ENCODE data around the gene XPR1.
A peak's percentile ranks its signal among the peaks of the same experiment; 100 is the strongest.
"Not testable (repeated sequence)": the region's sequence is repeated elsewhere in the genome, so short reads cannot be mapped to it uniquely, and the experiment has no call there.

The XPR1 gene

DNA sequence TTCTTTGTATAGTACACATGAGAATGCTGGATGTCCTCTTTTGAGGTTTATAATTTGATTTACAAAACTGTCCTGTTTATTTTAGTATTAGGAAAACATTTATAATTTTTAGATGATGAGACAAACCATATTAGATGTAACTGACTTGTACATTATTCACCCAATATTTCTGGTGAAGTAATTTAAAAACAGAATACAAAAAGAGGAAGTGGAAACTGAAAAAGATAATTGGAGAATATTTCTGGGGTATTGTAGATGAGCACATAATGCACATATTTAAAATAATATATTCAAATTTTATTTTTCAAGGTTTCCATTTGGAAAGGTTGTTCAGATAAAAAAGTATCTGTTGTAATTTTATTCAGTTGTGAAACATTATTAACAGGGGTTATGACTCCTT, 40.7 kb downstream of the XPR1 start:
- TF ChIP-seq, protein P1, sequence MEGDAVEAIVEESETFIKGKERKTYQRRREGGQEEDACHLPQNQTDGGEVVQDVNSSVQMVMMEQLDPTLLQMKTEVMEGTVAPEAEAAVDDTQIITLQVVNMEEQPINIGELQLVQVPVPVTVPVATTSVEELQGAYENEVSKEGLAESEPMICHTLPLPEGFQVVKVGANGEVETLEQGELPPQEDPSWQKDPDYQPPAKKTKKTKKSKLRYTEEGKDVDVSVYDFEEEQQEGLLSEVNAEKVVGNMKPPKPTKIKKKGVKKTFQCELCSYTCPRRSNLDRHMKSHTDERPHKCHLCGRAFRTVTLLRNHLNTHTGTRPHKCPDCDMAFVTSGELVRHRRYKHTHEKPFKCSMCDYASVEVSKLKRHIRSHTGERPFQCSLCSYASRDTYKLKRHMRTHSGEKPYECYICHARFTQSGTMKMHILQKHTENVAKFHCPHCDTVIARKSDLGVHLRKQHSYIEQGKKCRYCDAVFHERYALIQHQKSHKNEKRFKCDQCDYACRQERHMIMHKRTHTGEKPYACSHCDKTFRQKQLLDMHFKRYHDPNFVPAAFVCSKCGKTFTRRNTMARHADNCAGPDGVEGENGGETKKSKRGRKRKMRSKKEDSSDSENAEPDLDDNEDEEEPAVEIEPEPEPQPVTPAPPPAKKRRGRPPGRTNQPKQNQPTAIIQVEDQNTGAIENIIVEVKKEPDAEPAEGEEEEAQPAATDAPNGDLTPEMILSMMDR (IDR thresholded peaks at IDR 0.05), result no peak
- H3K27ac Mint-ChIP-seq, result no peak overlapping the region
- H3K36me3 Mint-ChIP-seq (ENCODE audit: low read depth), result peaks cover 49% of the 10 kb centered on the region
- no peaks in the 10 kb centered on the region for H3K27me3 Mint-ChIP-seq (ENCODE audit: low read depth, poor library complexity)
- peaks cover 43% of the 10 kb centered on the region for H3K9me3 Mint-ChIP-seq
- DNase-seq, result no peak
- H3K4me3 Mint-ChIP-seq, result no peak overlapping the region
- H3K4me1 Mint-ChIP-seq, result no peaks in the 10 kb centered on the region

DNA sequence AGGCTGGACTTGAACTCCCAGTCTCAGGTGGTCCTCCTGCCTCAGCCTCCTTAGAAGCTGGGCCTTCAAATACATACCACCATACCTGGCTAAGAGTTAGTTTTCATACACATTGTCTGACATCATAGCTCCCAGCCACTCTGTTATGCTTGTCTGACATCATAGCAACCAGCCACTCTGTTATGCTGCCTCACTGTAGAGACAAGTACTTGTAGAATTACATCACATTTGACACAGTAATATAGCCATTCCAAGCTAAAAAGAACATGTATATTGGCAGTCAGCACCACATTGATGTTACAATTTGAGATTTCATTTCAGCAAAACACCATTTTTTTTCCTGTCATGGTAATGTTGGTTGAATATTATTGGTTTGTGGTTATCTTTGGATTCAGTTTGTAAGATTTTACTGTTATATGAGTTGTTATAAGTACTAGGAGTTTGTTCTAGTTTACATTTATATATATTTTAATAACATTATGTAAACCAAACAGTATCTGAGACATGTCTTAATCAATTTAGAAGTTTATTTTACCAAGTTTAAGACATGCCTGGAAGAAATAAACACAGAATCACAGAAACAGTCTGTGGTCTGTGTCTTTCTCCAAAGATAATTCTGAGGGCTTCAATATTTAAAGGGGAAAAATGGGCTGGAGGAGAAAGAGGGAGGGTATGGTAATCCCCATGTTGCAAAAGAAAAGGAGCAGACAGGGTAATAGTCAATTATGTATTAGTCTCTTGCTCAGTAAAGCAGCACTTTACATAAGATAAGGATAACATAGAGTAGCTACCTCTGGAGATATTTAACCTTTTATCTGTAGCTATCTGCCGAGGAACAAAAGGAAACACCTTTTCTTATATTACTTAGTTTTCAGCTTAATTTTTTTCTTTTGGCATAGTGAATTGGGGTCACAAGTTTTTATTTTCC, 43.0 kb downstream of the XPR1 start:
- TF ChIP-seq, protein P1 (IDR thresholded peaks at IDR 0.05), result no peak
- Mint-ChIP-seq H3K36me3 (ENCODE audit: low read depth) (peaks cover 39% of the 10 kb centered on the region), H3K27ac (peak overlapping the region; percentile 10), H3K4me1 (no peaks in the 10 kb centered on the region), H3K4me3 (no peak overlapping the region), H3K27me3 (ENCODE audit: low read depth, poor library complexity) (no peaks in the 10 kb centered on the region), H3K9me3 (peaks cover 27% of the 10 kb centered on the region)
- no peak for DNase-seq

DNA sequence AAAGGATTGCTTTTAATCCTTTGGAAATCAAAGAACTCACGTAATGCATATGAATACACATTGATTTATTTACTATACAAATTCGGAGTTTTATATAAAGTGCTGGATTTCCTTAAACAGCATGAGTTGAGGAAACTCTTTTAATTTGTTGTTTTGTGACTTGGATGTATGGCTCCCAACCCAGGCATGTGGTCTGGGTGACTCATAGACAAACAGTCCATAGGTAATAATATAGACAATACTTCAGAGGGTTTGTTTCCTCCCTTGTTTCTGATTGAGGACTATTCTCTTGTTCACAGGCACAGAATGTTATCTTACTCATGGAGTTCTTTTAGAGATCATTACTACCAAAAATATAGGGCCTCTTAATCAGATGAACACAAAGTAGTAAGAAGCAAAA, 43.8 kb downstream of the XPR1 start:
- Mint-ChIP-seq H3K4me1 (no peaks in the 10 kb centered on the region), H3K36me3 (ENCODE audit: low read depth) (peaks cover 35% of the 10 kb centered on the region), H3K27ac (no peak overlapping the region), H3K27me3 (ENCODE audit: low read depth, poor library complexity) (no peaks in the 10 kb centered on the region), H3K4me3 (no peak overlapping the region), H3K9me3 (peaks cover 24% of the 10 kb centered on the region)
- TF ChIP-seq, protein P1 (IDR thresholded peaks at IDR 0.05), result no peak
- DNase-seq, result no peak

DNA sequence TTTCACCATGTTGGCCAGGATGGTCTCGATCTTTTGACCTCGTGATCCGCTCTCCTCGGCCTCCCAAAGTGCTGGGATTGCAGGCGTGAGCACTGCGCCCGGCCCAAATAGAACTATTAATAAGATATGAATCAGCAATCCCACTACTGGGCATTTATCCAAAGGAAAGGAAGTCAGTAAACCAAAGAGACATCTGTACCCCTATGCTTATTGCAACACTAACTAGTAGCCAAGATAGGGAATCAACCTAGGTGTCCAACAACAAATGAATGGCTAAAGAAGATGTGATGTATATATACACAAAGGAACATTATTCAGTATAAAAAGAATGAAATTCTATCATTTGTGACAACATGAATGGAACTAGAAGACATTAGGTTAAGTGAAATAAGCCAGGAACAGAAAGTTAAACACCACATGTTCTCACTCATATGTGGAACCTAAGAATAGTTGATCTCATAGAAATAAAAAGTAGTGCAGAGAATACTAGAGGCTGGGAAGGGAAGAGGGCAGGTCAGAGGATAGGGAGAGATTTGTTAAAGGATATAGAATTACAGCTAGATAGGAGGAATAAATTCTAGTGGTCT, 48.8 kb downstream of the XPR1 start:
- Mint-ChIP-seq H3K4me3 (no peak overlapping the region), H3K27me3 (ENCODE audit: low read depth, poor library complexity) (no peaks in the 10 kb centered on the region), H3K9me3 (peaks cover 44% of the 10 kb centered on the region), H3K36me3 (ENCODE audit: low read depth) (peaks cover 57% of the 10 kb centered on the region), H3K27ac (no peak overlapping the region), H3K4me1 (no peaks in the 10 kb centered on the region)
- TF ChIP-seq, protein P1 (IDR thresholded peaks at IDR 0.05), result no peak
- no peak for DNase-seq

DNA sequence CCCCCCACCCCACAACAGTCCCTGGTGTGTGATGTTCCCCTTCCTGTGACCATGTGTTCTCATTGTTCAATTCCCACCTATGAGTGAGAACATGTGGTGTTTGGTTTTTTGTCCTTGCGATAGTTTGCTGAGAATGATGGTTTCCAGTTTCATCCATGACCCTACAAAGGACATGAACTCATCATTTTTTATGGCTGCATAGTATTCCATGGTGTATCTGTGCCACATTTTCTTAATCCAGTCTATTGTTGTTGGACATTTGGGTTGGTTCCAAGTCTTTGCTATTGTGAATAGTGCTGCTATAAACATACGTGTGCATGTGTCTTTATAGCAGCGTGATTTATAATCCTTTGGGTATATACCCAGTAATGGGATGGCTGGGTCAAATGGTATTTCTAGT, 51.3 kb downstream of the XPR1 start:
- Mint-ChIP-seq H3K36me3 (ENCODE audit: low read depth) (peaks cover 61% of the 10 kb centered on the region), H3K9me3 (peaks cover 49% of the 10 kb centered on the region)
- not testable (repeated sequence) for H3K27ac Mint-ChIP-seq; H3K4me3 Mint-ChIP-seq; H3K27me3 Mint-ChIP-seq (ENCODE audit: low read depth, poor library complexity); H3K4me1 Mint-ChIP-seq; DNase-seq

DNA sequence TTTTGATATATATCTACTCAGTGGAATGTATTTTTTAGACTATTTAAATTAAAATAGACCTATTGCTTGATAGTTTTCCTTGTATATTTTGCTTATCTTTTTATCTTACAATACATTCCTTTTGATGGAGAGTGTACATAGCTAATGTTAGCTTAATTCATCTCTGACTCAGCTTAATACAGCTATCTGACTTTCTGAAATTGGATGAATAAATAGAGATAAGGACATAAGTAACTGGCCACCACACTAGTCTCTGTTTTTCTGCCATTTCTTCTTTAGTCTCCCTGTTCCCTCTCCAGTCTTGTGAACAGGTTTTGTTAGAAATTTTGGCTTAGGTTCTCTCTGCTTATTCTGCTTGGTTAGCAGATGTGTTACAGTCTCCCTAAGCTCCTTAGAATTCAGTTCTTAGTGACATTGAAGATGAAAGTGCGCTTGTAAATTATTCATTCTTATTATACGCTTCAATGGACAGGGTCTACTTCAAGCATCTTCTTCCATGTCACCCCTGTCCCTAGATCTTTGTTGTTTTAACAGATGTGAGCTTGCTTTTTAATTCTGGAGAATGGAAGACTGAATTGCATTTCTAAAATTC, 59.6 kb downstream of the XPR1 start:
- Mint-ChIP-seq H3K27me3 (ENCODE audit: low read depth, poor library complexity) (no peaks in the 10 kb centered on the region), H3K4me1 (peaks cover 10% of the 10 kb centered on the region), H3K36me3 (ENCODE audit: low read depth) (peaks cover 29% of the 10 kb centered on the region), H3K9me3 (peaks cover 19% of the 10 kb centered on the region), H3K4me3 (no peak overlapping the region), H3K27ac (no peak overlapping the region)
- TF ChIP-seq, protein P1 (IDR thresholded peaks at IDR 0.05), result no peak
- DNase-seq, result no peak
